HCT116 (cell line): ENCODE results near the gene VCAM1. TPM values are rescaled to one million over a fixed set of nuclear protein-coding genes. Genes with fewer than 3 reads are reported as not detected.

ENCODE experiments used
- ATAC-seq: fragments of 200-7000 bp; cut with Tn5 transposase; 2 replicates; pipeline ENCODE4 v1.9.1; 2020; ENCODE audit warnings: mild to moderate bottlenecking, moderate library complexity
- BruUV-seq: library from RNA; stranded (reverse); fragments of 400-500 nt; replicated peaks from 2 replicates; lab custom pipeline; 2021; lab: Mats Ljungman, UMichigan
- CTCF ChIA-PET: fragments of 300-600 bp; sonication (Branson Sonifier 250); formaldehyde crosslinking; loops from one replicate; lab custom pipeline; 2021; ENCODE audit warnings: antibody characterized with exemption; lab: Charles Lee
- POLR2A ChIA-PET: fragments of 300-600, 350-600 bp; sonication (Branson Sonifier 250); formaldehyde crosslinking; loops from one replicate; lab custom pipeline; 2021; ENCODE audit warnings: antibody characterized with exemption; lab: Charles Lee
- RAD21 ChIA-PET, 2 experiments: fragments of 300-600 bp; sonication (Branson Sonifier 250); formaldehyde crosslinking; loops; one replicate each; lab custom pipeline; 2023; ENCODE audit warnings: low total read pairs in 2 of 2; ENCODE audit not compliant: uncharacterized antibody in 2 of 2, unreplicated experiment in 2 of 2, low non-redundant PET in 1 of 2; lab: Charles Lee
- DNase-seq: peaks from one replicate; pipeline ENCODE4 v3.0.0-alpha.2; 2010; ENCODE audit warnings: low read depth, low spot score
- H2AFZ ChIP-seq: fragments of 200-600 bp; shearing (Covaris generic), sonication (generic); 2 replicates; pipeline ENCODE4 v1.6.1; 2017; ENCODE audit warnings: low read depth, mixed run types, mixed read lengths, antibody characterized with exemption, low read length; ENCODE audit not compliant: poor library complexity, severe bottlenecking
- H3K27ac ChIP-seq: 2 replicates; pipeline ENCODE4 v1.5.1; 2012; ENCODE audit warnings: low read depth, low read length
- H3K27me3 ChIP-seq: fragments of 200-600 bp; sonication (generic); 2 replicates; pipeline ENCODE4 v1.6.1; 2016; ENCODE audit warnings: mixed run types, low read length, mixed read lengths; ENCODE audit not compliant: insufficient read depth
- H3K36me3 ChIP-seq, 2 experiments: fragments of 200-500 bp in 1 of 2; fragments of 200-600 bp in 1 of 2; sonication (Bioruptor generic) in 1 of 2; sonication (generic) in 1 of 2; 2 replicates each; pipeline versions ENCODE4 v1.5.1 to v1.6.1; 2014 to 2016; ENCODE audit warnings: low read length in 2 of 2, inconsistent platforms in 1 of 2, mixed read lengths in 1 of 2, mixed run types in 1 of 2; ENCODE audit not compliant: insufficient read depth in 2 of 2, control insufficient read depth in 1 of 2
- H3K4me1 ChIP-seq, 2 experiments: fragments of 200-600 bp in 1 of 2; sonication (generic) in 1 of 2; 2 replicates each; pipeline versions ENCODE4 v1.5.1 to v1.6.1; 2012 to 2017; ENCODE audit warnings: low read length in 2 of 2, inconsistent platforms in 1 of 2, mild to moderate bottlenecking in 1 of 2, mixed read lengths in 1 of 2, mixed run types in 1 of 2, moderate library complexity in 1 of 2; ENCODE audit not compliant: insufficient read depth in 2 of 2, control insufficient read depth in 1 of 2
- H3K4me2 ChIP-seq: fragments of 200-600 bp; sonication (generic); 2 replicates; pipeline ENCODE4 v1.6.1; 2017; ENCODE audit warnings: mixed run types, low read length, mixed read lengths
- H3K4me3 ChIP-seq, 2 experiments: fragments of 200-600 bp in 1 of 2; sonication (generic) in 1 of 2; replicated peaks in 1 of 2; 2 replicates each; pipeline ENCODE4 v1.5.1; 2011 to 2016; ENCODE audit warnings: low read length in 2 of 2, control low read depth in 1 of 2, low read depth in 1 of 2, mild to moderate bottlenecking in 1 of 2, mixed read lengths in 1 of 2, mixed run types in 1 of 2
- H3K79me2 ChIP-seq: fragments of 200-600 bp; sonication (generic); 2 replicates; pipeline ENCODE4 v1.6.1; 2017; ENCODE audit warnings: mild to moderate bottlenecking, mixed run types, low read length, moderate library complexity, mixed read lengths; ENCODE audit not compliant: insufficient read depth
- H3K9ac ChIP-seq: fragments of 200-600 bp; sonication (generic); 2 replicates; pipeline ENCODE4 v1.6.1; 2016; ENCODE audit warnings: low read length, mixed read lengths
- H3K9me2 ChIP-seq: fragments of 200-600 bp; sonication (generic), shearing (Covaris generic); 2 replicates; pipeline ENCODE4 v1.6.1; 2017; ENCODE audit warnings: mixed run types, mild to moderate bottlenecking, moderate library complexity; ENCODE audit not compliant: insufficient read depth
- H3K9me3 ChIP-seq, 2 experiments: fragments of 200-500 bp in 1 of 2; fragments of 200-600 bp in 1 of 2; sonication (Bioruptor generic) in 1 of 2; sonication (generic) in 1 of 2; 2 replicates each; pipeline ENCODE4 v1.6.1; 2014 to 2017; ENCODE audit warnings: low read length in 2 of 2, mixed read lengths in 2 of 2, inconsistent platforms in 1 of 2, low read depth in 1 of 2, mild to moderate bottlenecking in 1 of 2, mixed run types in 1 of 2, moderate library complexity in 1 of 2; ENCODE audit not compliant: control insufficient read depth in 1 of 2, insufficient read depth in 1 of 2
- H4K20me1 ChIP-seq: fragments of 200-600 bp; sonication (generic), shearing (Covaris generic); 2 replicates; pipeline ENCODE4 v1.6.1; 2017; ENCODE audit warnings: mixed run types, mild to moderate bottlenecking, moderate library complexity; ENCODE audit not compliant: insufficient read depth
- CBX3 ChIP-seq: IDR thresholded peaks from 2 replicates; pipeline ENCODE4 v1.6.1; 2012; ENCODE audit warnings: low read depth
- CEBPB ChIP-seq: IDR thresholded peaks from 2 replicates; pipeline ENCODE4 v1.6.1; 2012; ENCODE audit warnings: low read depth
- ELF1 ChIP-seq: IDR thresholded peaks from 2 replicates; pipeline ENCODE4 v1.6.1; 2012; ENCODE audit warnings: low read depth, borderline replicate concordance
- EZH2 ChIP-seq: fragments of 200-600 bp; sonication (generic); IDR thresholded peaks from 2 replicates; pipeline ENCODE4 v1.6.1; 2017; ENCODE audit warnings: antibody characterized with exemption, mixed run types
- EZH2phosphoT487 ChIP-seq: fragments of 200-600 bp; IDR thresholded peaks from 2 replicates; pipeline ENCODE4 v1.6.1; 2018; ENCODE audit warnings: antibody characterized with exemption, borderline replicate concordance
- JUND ChIP-seq: IDR thresholded peaks from 2 replicates; pipeline ENCODE4 v1.6.1; 2012
- POLR2A ChIP-seq: IDR thresholded peaks from 2 replicates; pipeline ENCODE4 v1.7.0; 2011; ENCODE audit warnings: borderline replicate concordance; ENCODE audit not compliant: insufficient read depth, insufficient read length; ENCODE audit errors: extremely low read depth
- POLR2AphosphoS5 ChIP-seq: IDR thresholded peaks from 2 replicates; pipeline ENCODE4 v1.6.1; 2011; ENCODE audit warnings: mild to moderate bottlenecking, low read depth, low read length, moderate library complexity
- SIN3A ChIP-seq: IDR thresholded peaks from 2 replicates; pipeline ENCODE4 v1.6.1; 2012; ENCODE audit warnings: low read depth
- SRF ChIP-seq: IDR thresholded peaks from 2 replicates; pipeline ENCODE4 v1.6.1; 2012; ENCODE audit warnings: low read depth
- TCF7L2 ChIP-seq: IDR thresholded peaks from 2 replicates; pipeline ENCODE4 v1.7.0; 2011; ENCODE audit warnings: borderline replicate concordance, inconsistent platforms; ENCODE audit not compliant: insufficient read depth, insufficient read length; ENCODE audit errors: extremely low read depth
- YY1 ChIP-seq: IDR thresholded peaks from 2 replicates; pipeline ENCODE4 v1.6.1; 2011; ENCODE audit warnings: low read length, low read depth, moderate library complexity, mild to moderate bottlenecking; ENCODE audit not compliant: insufficient replicate concordance; ENCODE audit errors: extremely low read depth
- intact Hi-C: fragments of 100-400 bp; cut with micrococcal nuclease; formaldehyde crosslinking; loops from 2 replicates; pipeline ENCODE4 v1.10.0; 2022
- total RNA-seq: library from RNA; stranded (reverse); gene quantifications from one replicate; pipeline ENCODE4 v1.2.1, GENCODE V29; 2021; ENCODE audit not compliant: unreplicated experiment
- TF ChIP-seq, protein P1 (sequence below): IDR thresholded peaks from 2 replicates; pipeline ENCODE4 v1.6.1; 2012
- TF ChIP-seq, protein P2 (sequence below), 3 experiments: fragments of 200-600 bp in 1 of 3; sonication (generic) in 1 of 3; IDR thresholded peaks in 2 of 3; conservative IDR thresholded peaks in 1 of 3; 2 replicates each; pipeline ENCODE4 v1.5.1; 2012 to 2017; ENCODE audit warnings: low read depth in 2 of 3, low read length in 2 of 3, antibody characterized with exemption in 1 of 3, borderline replicate concordance in 1 of 3, control low read depth in 1 of 3, mild to moderate bottlenecking in 1 of 3, mixed read lengths in 1 of 3, mixed run types in 1 of 3, moderate library complexity in 1 of 3; ENCODE audit not compliant: insufficient read depth in 1 of 3

Gene VCAM1
- total RNA-seq, 1 experiment from 2014 or later, result 0.17 TPM

DNA sequence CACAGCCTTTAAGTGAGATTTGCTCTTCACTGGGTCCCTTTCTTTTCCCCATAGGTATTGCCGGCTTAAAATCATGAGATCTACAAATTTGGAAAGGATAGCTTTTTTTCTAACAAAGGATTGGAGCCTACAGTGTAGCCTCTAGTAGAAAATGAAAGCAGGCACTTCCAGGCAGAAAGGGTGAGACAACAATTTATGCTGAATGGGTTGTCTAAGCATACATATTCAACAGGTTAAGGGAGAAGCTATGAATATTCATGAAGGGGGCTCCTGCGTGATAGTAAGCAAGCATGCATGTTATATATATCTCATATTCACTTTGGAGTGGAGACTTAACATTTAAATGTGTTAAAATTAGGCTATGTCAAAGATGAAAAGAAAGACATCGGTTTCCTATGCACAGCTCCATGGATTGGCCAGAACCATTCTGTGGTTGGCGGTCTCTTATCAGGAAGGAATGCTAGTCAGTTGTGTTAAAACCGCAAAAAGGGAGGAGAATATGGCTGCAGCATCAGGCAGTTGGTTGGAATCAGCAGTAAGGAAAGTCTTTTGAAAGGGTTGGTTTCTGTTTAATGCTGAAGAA lies 66.0 kb downstream of the VCAM1 start:
- ChIA-PET RAD21 (no interaction called here), CTCF (no interaction called here), POLR2A (no interaction called here)
- Histone ChIP-seq H3K9me2 (no peaks in the 10 kb centered on the region), H3K27ac (no peak overlapping the region), H3K79me2 (no peaks in the 10 kb centered on the region), H3K4me2 (no peak overlapping the region), H3K9ac (no peak overlapping the region), H3K4me1 (no peaks in the 10 kb centered on the region), H3K4me3 (no peak overlapping the region), H2AFZ (no peak overlapping the region), H3K36me3 (no peaks in the 10 kb centered on the region), H4K20me1 (no peaks in the 10 kb centered on the region), H3K9me3 (no peaks in the 10 kb centered on the region), H3K27me3 (no peaks in the 10 kb centered on the region)
- intact Hi-C loops, result no loop called here
- TF ChIP-seq SRF (no peak), CEBPB (no peak), CBX3 (no peak), SIN3A (no peak), POLR2A (no peak), POLR2AphosphoS5 (no peak), EZH2 (no peak)
- ATAC-seq (no peak), DNase-seq (no peak)
- BruUV-seq, result no TSS peak

GRCh38 chr1:100786870-100787269 lies 67.3 kb downstream of the VCAM1 start:
- no peak for DNase-seq
- no peak overlapping the region for H2AFZ ChIP-seq
- no peak overlapping the region for H3K27ac ChIP-seq
- H3K36me3 ChIP-seq, result no peaks in the 10 kb centered on the region
- H4K20me1 ChIP-seq, result no peaks in the 10 kb centered on the region
- POLR2A ChIA-PET, result no interaction called here
- no peak for TF ChIP-seq TCF7L2
- no peak for TF ChIP-seq POLR2A
- no peak for TF ChIP-seq SIN3A
- no peak for TF ChIP-seq POLR2AphosphoS5
- no peak for TF ChIP-seq EZH2phosphoT487
- no peak for TF ChIP-seq JUND
- TF ChIP-seq YY1, result no peak
- no peak for TF ChIP-seq ELF1
- TF ChIP-seq, protein P1, sequence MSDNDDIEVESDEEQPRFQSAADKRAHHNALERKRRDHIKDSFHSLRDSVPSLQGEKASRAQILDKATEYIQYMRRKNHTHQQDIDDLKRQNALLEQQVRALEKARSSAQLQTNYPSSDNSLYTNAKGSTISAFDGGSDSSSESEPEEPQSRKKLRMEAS, result no peak
- TF ChIP-seq, protein P2, sequence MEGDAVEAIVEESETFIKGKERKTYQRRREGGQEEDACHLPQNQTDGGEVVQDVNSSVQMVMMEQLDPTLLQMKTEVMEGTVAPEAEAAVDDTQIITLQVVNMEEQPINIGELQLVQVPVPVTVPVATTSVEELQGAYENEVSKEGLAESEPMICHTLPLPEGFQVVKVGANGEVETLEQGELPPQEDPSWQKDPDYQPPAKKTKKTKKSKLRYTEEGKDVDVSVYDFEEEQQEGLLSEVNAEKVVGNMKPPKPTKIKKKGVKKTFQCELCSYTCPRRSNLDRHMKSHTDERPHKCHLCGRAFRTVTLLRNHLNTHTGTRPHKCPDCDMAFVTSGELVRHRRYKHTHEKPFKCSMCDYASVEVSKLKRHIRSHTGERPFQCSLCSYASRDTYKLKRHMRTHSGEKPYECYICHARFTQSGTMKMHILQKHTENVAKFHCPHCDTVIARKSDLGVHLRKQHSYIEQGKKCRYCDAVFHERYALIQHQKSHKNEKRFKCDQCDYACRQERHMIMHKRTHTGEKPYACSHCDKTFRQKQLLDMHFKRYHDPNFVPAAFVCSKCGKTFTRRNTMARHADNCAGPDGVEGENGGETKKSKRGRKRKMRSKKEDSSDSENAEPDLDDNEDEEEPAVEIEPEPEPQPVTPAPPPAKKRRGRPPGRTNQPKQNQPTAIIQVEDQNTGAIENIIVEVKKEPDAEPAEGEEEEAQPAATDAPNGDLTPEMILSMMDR (IDR thresholded peaks at IDR 0.05 in 2 of 3, conservative IDR thresholded peaks at IDR 0.05 in 1 of 3; ENCODE audit: borderline replicate concordance in 1 of 3, insufficient read depth in 1 of 3, low read depth in 2 of 3, low read length in 2 of 3), result no peak
- no peak for TF ChIP-seq CBX3
- no peak for TF ChIP-seq CEBPB
- TF ChIP-seq, all 23 proteins: peak for 0
- ATAC-seq, result no peak
- no peak overlapping the region for H3K9ac ChIP-seq
- no peaks in the 10 kb centered on the region for H3K9me3 ChIP-seq
- H3K79me2 ChIP-seq, result no peaks in the 10 kb centered on the region
- H3K9me2 ChIP-seq, result no peaks in the 10 kb centered on the region
- intact Hi-C loops, result no loop called here
- no TSS peak for BruUV-seq
- H3K4me3 ChIP-seq, result no peak overlapping the region
- RAD21 ChIA-PET, result no interaction called here
- no peaks in the 10 kb centered on the region for H3K4me1 ChIP-seq
- CTCF ChIA-PET, result no interaction called here
- no peak overlapping the region for H3K4me2 ChIP-seq
- no peaks in the 10 kb centered on the region for H3K27me3 ChIP-seq
